Astrocyte of the cerebellum (primary cell): ENCODE measurements around the gene PSAP.
"Not testable (repeated sequence)": the region's sequence is repeated elsewhere in the genome, so short reads cannot be mapped to it uniquely, and the experiment has no call there.

Experiments
- DNase-seq: peaks from one replicate; pipeline ENCODE4 v3.0.0-alpha.2; 2011; ENCODE audit warnings: low read depth
- H3K4me3 ChIP-seq: 2 replicates; pipeline ENCODE4 v1.5.1; 2011; ENCODE audit warnings: mild to moderate bottlenecking, low read depth, low read length, moderate library complexity
- in situ Hi-C: cut with HindIII; loops from 2 replicates; pipeline ENCODE4 v1.10.0; 2017; ENCODE audit warnings: low sequenced_read_pairs
- TF ChIP-seq, protein P1 (sequence below): IDR thresholded peaks from 2 replicates; pipeline ENCODE4 v1.5.1; 2012; ENCODE audit warnings: low read length, low read depth, moderate library complexity, mild to moderate bottlenecking; ENCODE audit errors: missing control alignments

PSAP gene

DNA sequence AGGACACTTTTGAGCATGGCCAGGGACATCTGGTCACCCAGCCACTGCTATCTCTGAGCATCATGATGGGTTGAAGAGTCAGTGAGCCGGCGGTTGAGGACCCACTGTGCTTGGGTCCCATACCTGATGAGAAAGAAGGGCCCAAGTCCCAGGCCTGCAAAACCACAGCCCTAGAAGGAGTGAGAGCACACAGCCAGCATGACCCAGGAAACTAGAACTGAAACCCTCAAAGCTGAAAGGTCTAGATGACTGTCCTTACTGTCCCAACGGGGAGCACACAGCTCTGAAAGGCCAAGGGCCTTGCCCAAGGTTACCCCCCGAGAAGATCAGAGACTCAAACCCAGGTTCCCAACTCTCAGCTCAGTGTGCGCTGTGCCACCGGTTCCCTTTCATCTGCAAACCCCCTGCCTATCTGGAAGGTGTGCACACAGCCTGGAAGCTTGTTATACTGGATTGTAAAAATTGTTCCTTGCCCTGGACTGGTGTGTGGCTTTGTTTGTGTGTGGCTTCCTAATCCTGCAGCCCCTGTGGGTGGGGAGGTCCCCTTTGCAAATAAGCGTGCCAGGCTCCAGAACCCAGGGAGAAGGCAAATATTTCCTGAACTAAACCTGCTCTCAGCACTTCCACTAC lies 22.6 kb upstream of the PSAP start:
- in situ Hi-C loops = no loop called here
- H3K4me3 ChIP-seq = no peak overlapping the region
- no peak for DNase-seq
- TF ChIP-seq, protein P1, sequence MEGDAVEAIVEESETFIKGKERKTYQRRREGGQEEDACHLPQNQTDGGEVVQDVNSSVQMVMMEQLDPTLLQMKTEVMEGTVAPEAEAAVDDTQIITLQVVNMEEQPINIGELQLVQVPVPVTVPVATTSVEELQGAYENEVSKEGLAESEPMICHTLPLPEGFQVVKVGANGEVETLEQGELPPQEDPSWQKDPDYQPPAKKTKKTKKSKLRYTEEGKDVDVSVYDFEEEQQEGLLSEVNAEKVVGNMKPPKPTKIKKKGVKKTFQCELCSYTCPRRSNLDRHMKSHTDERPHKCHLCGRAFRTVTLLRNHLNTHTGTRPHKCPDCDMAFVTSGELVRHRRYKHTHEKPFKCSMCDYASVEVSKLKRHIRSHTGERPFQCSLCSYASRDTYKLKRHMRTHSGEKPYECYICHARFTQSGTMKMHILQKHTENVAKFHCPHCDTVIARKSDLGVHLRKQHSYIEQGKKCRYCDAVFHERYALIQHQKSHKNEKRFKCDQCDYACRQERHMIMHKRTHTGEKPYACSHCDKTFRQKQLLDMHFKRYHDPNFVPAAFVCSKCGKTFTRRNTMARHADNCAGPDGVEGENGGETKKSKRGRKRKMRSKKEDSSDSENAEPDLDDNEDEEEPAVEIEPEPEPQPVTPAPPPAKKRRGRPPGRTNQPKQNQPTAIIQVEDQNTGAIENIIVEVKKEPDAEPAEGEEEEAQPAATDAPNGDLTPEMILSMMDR = no peak

DNA sequence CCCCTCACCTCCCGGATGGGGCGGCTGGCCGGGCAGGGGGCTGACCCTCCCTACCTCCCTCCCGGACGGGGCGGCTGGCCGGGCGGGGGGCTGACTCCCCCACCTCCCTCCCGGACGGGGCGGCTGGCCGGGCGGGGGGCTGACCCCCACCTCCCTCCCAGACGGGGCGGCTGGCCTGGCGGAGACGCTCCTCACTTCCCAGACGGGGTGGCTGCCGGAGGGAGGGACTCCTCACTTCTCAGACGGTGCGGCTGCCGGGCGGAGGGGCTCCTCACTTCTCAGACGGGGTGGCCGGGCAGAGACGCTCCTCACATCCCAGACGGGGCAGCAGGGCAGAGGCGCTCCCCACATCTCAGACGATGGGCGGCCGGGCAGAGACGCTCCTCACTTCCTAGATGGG lies 18.6 kb upstream of the PSAP start:
- H3K4me3 ChIP-seq, DNase-seq, in situ Hi-C loops: not testable (repeated sequence)

DNA sequence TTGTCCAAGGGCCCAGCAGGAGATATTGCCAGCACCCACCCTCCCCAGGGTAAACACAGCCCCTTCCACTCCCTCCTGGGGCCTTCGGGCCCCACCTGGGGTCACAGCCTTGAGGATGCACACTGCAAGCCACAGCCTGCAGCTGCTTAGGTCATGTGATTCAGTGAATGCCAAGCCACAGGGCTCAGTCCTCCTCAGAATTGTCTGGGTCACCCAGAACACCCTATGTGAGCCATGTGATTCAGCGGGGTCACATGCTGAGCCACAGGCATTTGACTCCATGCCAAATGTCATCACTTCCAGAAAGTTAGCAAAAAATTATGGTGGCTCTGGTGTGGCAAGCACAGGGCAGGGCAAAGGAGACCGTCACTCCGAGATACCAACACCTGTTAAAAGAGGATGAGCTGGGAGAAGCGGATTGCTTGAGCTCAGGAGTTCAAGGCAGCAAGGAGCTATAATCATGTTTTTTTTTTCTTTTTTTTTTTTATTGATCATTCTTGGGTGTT lies 17.2 kb upstream of the PSAP start:
- in situ Hi-C loops = no loop called here
- TF ChIP-seq, protein P1 = no peak
- no peak overlapping the region for H3K4me3 ChIP-seq
- peak; percentile 48 for DNase-seq

DNA sequence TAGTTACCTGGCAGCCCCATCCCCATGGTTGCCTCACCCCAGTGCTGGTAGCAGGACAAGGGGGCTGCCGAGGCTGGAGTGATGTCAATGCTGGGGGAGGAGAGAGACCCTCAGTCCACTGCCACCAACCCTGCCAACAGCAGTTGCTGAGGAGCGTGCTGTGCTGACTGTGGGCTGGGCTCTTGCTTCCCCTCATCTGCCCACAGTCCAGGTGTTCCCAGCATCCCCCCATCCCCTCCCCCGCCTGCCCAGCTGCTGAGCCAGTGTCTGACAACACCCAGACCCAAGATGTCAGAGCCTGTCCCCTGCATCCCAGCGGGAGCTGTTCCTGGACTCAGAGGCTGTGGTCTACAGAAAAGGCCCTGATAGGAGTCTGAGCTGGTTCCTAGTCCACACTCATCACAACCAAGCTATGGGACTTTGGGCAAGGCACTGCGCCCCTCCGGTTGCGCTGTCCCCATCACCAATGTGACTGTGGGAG lies 14.6 kb upstream of the PSAP start:
- H3K4me3 ChIP-seq = no peak overlapping the region
- no peak for DNase-seq
- TF ChIP-seq, protein P1 = no peak
- in situ Hi-C loops = no loop called here

DNA sequence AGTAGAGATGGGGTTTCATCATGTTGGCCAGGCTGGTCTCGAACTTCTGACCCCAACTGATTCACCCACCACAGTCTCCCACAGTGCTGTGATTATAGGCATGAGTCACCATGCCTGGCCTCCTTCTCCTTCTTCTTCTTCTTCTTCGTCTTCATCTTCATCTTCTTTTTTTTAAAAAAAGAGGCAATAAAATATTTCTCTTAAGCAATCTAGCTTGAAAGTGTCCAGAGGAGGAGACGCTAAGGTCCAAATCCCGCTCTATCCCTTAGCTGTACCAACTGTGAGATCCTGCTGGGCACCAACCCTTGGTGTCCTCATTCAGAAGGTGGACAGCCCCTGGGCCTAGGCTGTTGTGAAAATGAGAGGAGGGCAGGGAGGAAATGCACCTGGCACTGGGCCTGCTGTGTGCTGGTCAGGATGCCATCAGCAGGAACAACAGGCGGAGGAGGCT lies 13.9 kb upstream of the PSAP start:
- no peak overlapping the region for H3K4me3 ChIP-seq
- TF ChIP-seq, protein P1 = no peak
- no peak for DNase-seq
- in situ Hi-C loops = no loop called here

DNA sequence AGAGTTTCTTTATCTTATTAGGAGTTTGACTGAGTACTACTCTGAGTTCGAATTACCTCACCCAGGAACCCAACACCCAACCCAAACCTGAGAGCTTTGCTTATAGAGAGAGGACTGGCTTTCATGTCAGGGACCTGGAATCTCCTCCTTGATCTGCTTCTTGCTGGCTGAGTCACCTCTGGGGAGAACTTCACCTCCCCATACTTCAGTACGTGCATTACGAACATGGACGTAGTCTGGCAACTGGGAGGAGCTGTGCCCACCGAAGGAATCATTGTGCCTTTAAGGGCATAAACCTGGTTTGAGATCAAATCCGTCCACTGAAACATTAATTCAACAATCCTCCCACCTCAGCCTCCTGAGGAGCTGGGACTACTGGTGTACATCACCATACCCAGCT lies 12.2 kb upstream of the PSAP start:
- DNase-seq = no peak
- TF ChIP-seq, protein P1 = no peak
- in situ Hi-C loops = no loop called here
- H3K4me3 ChIP-seq = no peak overlapping the region

DNA sequence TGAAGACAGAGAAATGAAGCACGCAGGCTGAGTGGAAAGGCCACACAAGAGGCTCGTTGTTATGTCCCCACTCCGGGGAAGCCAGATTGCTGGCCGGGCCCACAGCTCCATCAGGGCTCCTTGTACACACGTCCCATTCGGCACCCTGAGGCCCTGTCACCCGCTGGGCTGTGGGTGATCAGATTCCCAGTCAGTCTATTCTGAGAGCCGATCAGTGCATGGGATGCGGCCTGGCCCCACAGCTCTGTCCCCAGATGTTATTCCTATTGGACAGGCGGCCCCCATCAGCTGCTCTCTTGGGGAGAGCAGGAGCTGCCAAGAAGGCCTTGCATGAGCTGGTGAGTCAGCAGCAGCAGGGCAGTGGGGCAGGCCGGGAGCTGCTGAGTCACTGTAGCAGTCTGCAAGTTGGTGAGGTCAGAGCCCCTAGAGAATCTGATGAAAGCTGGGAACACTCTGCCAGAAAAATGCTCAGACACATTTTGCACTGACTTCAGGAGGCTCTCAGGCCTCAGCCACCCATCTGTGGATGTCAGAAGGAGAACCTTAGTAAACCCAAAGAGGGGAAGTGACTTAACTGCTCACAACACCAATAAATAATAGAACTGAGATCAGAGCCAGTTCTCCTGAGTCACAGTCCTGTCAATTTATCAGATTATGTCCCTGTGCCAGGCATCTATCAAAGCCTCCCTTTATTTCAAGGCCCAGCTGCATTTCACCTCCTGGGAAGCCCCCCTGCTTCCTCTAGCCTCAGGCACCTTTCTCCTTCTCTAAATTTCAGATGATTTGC lies 9.4 kb upstream of the PSAP start:
- TF ChIP-seq, protein P1 = no peak
- H3K4me3 ChIP-seq = no peak overlapping the region
- in situ Hi-C loops = no loop called here
- peak; percentile 99 for DNase-seq
